ENCODE measurements around the gene NKIRAS1.
"Not testable (repeated sequence)": the region's sequence is repeated elsewhere in the genome, so short reads cannot be mapped to it uniquely, and the experiment has no call there.

- not testable (repeated sequence) for TF ChIP-seq CTCF (IDR thresholded peaks at IDR 0.05 in 4 of 5, conservative IDR thresholded peaks at IDR 0.05 in 1 of 5); POLR2A (IDR thresholded peaks at IDR 0.05)
Measured at GRCh38 chr3:23881993-23882392, 34.8 kb downstream of the NKIRAS1 start.
